HTR-8/SVneo (cell line): ENCODE data around the gene CES2.
"Not testable (repeated sequence)": the region's sequence is repeated elsewhere in the genome, so short reads cannot be mapped to it uniquely, and the experiment has no call there.

Source experiments
- DNase-seq: peaks from one replicate; pipeline ENCODE4 v3.0.0; 2011; ENCODE audit warnings: low spot score, mixed read lengths; ENCODE audit not compliant: insufficient read length
- FAIRE-seq: peaks from 2 replicates; lab custom pipeline; 2011; peaks lifted over from hg19 to GRCh38; lab: Jason Lieb, UNC

Gene CES2

DNA sequence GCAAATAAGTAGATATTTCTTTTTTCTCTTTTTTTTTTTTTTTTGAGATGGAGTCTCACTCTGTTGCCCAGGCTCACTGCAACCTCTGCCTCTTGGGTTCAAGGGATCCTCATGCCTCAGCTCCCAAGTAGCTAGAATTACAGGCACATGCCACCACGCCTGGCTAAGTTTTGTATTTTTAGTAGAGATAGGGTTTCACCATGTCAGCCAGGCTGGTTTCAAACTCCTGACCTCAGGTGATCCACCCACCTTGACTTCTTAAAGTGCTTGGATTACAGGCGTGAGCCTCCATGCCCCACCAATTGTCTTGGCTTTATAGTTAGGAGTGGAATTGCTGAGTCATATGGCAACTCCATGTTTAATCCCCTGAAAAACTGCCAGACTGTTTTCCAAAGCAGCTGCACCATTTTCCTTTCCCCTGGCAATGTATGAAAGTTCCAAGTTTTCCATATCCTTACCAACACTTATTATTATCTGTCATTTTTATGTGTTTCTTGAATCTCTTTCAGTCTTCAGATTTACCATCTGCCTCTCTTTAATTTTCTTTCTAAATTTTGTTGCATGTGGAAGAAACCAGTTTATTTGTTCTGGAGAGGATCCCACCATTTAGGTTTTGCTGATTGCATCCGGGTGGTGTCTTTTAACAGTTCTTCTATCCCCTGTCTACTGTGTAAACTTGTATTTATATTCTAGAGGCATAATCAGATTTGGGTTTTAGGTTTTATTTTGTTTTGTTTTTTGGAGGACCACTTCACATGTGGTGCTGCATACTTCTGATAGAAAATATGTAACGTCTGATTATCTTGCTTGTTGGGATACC lies 15.9 kb downstream of the CES2 start:
- FAIRE-seq, result no peak
- no peak for DNase-seq

DNA sequence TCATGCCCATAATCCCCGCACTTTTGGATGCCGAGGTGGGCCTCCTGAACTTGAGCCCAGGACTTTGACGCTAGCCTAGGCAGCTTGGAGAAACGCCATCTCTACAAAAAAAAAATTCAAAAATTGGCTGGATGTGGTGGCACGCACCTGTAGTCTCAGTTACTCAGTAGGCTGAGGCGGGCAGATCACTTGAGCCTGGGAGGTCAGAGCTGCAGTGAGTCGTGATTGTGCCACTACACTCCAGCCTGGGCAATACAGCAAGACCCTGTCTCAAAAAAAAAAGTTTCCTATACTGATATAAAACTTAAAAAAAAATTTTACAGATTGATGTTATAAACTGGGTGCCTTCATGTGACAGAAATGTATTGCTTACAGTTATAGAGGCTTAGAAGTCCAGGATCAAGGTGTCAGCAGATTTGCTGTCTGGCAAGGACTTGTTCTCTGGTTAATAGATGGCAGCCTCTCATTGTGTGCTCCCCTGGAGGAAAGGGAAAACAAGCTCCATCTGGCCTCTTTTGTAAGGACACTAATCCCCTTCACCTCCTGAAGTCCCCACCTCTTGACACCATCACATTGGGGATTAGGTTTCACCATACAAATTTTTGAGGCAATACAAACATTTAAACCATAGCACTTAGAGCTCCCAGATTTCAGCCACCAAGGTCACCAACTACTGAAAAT lies 17.3 kb downstream of the CES2 start:
- FAIRE-seq (no peak), DNase-seq (no peak)

DNA sequence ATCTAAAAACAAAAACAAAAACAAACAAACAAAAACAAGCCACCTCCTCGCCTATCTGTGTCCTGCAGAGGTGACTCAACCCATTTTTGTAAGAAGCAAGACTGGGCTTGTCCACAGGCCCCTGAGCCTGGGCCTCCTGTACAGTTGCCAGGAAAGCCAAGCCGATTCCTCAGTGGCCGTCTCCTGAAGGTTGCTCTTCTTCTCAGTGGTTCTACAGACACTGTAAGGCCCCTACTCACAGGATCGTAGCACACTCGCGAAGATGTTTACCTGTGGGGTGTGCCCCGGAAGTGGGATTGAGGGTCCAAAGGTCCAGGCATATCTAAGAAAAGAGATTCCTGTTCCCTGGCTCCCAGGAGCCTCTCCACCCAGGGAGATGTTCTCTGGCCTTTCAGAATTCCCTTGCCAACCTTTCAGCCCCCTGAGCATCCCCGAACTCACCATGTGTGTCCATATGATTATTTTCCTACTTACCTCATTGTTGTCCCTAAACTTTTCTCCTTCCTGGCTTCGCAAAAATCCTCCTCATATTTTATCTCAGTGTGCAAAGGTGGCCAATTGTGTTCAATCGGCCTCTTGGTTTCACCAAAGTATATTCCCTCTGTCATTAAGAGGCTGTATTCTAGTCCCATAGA lies 18.3 kb downstream of the CES2 start:
- FAIRE-seq (no peak), DNase-seq (no peak)

DNA sequence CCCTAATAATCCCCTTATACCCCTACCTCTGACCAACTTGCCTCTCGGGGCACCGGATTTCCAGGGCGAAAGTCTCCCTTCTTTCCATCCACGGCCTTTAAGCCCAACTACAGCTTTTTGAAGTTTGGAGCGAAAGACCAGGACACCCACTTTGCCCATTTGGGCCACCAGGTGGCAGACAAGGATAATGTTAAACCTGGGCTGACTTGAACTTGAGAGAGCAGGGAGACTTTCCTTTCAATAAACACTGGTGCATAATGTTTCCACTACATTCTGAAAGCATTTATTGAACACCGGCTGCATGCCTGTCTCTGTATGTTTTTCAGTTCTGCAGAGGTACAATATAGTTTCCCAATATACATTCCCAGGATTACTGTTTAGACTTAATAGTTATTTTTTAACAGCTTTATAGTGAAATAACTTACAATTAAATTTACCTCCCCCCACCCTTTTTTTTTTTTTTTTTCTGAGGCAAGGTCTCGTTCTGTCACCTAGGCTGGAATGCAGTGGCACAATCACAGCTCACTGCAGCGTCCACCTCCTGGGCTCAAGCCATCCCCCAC lies 18.9 kb downstream of the CES2 start:
- DNase-seq, result peak; percentile 80
- FAIRE-seq, result peak; percentile 58

DNA sequence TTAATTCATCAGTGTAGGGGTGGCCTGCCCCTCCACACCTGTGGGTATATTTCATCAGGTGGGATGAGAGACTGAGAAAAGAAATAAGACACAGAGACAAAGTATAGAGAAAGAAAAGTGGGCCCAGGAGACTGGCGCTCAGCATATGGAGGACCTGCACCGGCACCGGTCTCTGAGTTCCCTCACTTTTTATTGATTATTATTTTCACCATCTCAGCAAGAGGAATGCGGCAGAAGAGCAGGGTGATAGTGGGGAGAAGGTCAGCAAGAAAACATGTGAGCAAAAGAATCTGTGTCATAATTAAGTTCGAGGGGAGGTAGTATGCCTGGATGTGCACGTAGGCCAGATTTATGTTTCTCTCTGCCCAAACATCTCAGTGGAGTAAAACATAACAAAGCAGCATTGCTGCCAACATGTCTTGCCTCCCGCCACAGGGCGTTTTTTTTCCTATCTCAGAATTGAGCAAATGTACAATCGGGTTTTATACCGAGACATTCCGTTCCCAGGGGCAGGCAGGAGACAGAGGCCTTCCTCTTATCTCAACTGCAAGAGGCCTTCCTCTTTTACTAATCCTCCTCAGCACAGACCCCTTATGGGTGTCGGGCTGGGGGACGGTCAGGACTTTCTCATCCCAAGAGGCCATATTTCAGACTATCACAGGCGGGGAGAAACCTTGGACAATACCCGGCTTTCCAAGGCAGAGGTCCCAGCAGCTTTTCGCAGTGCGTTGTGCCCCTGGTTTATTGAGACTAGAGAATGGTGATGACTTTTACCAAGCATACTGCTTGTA lies 20.2 kb downstream of the CES2 start:
- DNase-seq, FAIRE-seq: not testable (repeated sequence)

DNA sequence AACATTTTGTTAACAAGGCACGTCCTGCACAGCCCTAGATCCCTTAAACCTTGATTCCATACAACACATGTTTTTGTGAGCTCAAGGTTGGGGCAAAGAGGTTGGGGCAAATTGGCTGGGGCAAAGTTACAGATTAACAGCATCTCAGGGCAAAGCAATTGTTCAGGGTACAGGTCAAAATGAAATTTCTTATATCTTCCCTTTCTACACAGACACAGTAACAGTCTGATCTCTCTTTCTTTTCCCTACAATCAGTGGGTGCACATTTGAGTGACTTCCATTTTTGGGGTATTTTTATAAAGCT lies 20.8 kb downstream of the CES2 start:
- DNase-seq, FAIRE-seq: not testable (repeated sequence)

DNA sequence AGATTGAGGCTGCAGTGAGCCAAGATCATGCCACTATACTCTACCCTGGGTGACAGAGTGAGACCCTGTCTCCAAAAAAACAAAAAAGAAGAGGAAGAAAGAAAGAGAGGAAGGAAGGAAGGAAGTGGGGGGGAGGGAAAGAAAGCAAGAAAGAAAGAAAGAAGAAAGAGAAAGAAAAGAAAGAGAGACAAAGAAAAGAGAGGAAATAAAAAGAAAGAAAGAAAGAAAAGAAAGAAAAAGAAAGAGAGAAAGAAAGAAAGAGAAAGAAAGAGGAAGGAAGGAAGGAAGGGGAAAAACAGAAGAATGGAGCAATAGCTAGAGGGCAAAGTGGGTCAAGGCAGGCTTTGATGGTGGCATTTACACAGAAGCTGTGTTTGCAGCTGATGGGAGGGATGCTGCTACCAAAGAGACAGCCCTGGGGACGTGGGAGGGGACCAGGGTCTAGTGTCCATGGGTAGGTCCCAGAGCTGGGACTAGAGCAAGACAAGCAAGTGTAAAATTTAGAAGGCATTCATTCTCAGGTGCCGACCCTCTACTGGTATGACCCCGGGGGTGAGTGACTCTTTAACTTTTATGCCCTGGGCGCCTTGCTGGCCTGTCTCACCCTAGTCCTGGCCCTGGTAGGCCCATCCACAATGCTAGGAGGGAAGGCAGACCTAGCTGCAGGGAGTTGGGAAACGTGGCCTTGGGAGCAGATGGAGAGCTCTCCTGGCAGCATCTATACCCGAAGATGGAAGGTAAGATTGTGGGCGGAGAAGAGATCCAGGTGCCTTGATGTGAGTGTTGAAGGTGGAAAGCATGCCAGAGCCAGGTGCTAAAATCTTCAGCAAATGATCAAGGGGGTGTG lies 23.8 kb downstream of the CES2 start:
- FAIRE-seq, result no peak
- no peak for DNase-seq

DNA sequence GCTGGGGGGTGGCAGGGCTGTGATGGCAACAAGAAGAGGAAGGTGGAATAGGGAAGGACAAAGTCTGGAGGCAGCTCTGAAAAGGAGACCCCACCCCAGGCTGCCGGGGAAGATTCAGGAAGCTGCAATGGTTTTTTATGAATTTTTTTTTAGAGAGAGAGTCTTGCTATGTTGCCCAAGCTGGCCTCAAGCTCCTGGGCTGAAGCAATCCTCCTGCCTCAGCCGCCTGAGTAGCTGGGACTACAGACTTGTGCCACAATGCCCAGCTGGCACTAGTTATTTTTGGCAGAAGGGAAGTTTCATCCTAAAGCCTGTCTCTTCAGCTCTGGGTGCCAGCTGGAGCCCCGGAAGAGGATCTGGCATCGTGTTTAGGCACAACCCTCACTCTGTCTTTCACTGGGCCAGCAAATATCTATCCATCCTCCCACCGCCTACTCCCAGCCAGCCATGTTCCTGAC lies 24.4 kb downstream of the CES2 start:
- FAIRE-seq, result no peak
- no peak for DNase-seq

DNA sequence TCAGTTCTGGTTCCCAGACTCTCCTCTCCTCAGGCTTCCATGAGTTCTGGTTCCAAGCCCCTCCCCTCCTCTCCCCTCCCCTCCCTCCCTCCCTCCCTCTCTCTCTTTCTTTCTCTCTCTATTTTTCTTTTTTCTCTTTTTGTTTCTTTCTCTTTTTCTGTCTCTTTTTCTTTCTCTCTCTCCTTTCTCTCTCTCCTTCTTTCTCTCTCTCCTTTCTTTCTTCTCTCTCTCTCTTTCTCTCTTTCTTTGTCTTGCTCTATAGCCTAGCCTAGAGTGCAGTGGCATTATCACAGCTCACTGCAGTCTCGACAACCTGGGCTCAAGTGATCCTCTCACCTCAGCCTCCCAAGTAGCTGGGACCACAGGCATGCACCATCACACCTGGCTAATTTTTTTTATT lies 25.0 kb downstream of the CES2 start:
- no peak for DNase-seq
- FAIRE-seq, result no peak

DNA sequence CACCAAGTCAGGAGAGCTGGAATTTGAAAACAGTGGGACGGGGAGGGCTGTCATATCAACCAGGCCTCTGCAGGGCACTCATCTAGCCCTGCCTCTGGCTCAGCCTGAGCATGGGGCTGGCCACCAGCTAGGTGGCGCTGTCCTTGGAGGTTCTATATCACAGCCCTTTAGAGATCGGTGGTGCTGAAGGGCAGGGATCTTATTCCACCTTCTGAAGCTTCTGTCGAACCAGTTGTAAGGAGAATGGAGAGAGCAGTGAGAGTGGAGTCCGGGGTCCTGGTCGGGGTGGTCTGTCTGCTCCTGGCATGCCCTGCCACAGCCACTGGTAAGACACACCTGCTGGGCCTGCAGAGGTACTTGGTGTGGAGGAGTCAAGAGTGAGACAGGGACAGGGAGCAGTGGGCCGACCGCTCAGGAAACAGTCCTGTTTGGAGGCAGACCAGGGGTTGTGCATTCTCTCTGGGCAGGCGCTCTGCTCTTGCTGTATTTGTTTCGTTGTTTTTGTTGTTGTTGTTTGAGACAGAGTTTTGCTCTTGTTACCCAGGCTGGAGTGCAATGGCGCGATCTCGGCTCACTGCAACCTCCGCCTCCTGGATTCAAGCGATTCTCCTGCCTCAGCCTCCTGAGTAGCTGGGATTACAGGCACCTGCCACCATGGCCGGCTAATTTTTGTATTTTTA lies 25.9 kb downstream of the CES2 start, which contains the start of gene CES3:
TSS of gene CES3 (plus strand) at position 202 of the 680 bp plus-strand sequence. CDS start at position 244, 42 bp downstream.
- FAIRE-seq (peak; percentile 97), DNase-seq (peak; percentile 87)

DNA sequence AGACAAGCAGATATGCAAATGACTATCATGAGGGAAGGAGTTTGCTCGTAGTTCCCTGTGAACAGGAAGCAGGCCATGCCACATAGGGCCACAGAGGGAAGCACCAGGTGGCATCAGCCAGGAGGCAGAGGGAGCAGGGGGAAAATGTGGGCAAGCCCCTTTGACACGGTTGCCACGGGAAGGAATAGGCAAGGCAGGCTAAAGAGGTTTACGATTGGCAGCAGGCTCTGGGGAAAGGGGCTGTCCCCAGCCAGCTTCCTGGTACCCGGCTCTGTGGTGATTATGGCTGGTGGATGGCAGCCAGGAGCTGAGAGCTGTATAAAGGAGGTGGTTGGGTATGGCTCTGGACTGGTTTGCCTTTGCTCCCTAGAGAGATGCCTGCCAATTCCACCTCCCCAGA lies 26.6 kb downstream of the CES2 start:
- no peak for DNase-seq

DNA sequence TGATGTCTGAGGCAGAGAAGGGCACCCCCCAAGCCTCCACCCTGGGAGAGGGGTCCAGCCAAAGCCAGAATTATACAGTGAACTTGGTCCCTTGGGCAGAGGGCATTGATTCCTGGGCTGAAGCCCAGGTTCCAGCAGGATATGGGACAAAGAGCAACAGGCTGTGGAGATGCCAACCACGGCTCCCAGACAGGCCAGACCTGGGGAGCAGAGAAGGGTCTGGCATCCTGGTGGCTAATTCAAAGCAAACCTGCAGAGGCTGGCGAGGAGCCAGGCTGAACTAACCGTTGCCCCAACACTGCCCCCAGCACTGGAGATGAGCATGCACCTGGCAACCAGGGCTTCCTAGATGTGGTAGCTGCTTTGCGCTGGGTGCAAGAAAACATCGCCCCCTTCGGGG lies 28.7 kb downstream of the CES2 start:
- FAIRE-seq, result no peak

More for the DNA sequence above, 26.6 kb downstream of the CES2 start:
- no peak for FAIRE-seq

DNA sequence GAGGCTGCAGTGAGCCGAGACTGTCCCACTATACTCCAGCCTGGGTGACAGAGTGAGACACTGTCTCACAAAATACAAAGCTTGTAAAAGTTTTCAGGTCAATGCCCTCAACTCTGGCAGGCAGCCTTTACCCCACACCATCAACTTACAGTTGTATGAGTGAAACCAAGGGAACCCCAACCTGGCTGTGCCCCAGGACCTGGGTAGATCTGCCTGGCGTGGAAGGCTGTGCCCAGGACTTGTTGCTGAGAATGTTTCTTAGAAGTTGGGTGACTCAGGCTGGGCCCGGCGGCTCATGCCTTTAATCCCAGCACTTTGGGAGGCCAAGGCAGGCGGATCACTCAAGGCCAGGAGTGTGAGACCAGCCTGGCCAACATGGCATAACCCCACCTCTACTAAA lies 33.5 kb downstream of the CES2 start:
- FAIRE-seq (no peak), DNase-seq (no peak)

More for the DNA sequence above, 28.7 kb downstream of the CES2 start:
- DNase-seq, result no peak

DNA sequence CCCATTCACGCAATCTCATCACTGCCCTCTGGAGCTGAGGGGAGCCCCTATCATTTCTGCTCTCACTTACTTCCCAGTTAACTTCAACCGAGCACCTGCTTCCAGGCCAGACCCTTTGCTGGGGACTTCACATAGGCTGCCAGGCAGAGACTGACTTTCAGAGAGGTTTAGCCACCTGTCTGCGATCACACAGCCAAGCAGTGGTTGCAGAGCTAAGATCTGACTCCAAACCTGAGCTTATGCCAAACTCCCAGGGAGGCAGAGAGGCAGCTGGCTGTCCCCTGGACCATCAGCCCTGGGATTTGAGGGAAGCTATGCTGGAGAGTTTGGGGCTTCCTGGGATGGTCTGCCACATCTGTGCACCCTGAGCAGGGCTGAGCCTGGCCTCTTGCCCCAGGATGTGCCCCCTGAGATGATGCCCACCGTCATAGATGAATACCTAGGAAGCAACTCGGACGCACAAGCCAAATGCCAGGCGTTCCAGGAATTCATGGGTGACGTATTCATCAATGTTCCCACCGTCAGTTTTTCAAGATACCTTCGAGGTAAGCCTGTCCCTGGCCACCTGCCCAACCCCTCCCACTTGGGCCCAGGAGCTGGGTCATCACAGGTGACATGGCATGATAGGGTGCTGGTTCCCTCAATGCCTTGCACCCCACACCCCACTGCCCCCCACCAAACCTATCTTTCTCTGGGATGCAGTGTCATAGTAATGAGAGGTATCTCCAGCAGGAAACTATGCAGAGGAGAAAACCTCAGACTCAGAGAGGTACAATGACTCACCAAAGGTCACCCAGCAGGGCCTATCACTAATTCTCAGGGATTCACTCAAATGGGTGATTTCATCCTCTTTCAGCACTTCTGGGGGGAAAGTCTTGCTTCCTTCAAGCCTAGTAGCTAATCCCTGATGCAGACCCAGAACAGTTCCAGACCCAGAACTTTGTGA lies 35.7 kb downstream of the CES2 start:
- DNase-seq (peak; percentile 41), FAIRE-seq (peak; percentile 87)

DNA sequence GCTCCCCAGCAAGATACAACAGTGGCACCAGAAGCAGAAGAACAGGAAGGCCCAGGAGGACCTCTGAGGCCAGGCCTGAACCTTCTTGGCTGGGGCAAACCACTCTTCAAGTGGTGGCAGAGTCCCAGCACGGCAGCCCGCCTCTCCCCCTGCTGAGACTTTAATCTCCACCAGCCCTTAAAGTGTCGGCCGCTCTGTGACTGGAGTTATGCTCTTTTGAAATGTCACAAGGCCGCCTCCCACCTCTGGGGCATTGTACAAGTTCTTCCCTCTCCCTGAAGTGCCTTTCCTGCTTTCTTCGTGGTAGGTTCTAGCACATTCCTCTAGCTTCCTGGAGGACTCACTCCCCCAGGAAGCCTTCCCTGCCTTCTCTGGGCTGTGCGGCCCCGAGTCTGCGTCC lies 37.7 kb downstream of the CES2 start:
- FAIRE-seq, result no peak
- no peak for DNase-seq

DNA sequence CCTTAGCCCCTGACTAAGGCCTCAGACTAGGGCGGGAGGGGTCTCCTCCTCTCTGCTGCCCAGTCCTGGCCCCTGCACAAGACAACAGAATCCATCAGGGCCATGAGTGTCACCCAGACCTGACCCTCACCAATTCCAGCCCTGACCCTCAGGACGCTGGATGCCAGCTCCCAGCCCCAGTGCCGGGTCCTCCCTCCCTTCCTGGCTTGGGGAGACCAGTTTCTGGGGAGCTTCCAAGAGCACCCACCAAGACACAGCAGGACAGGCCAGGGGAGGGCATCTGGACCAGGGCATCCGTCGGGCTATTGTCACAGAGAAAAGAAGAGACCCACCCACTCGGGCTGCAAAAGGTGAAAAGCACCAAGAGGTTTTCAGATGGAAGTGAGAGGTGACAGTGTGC lies 38.4 kb downstream of the CES2 start:
- DNase-seq (no peak), FAIRE-seq (no peak)

DNA sequence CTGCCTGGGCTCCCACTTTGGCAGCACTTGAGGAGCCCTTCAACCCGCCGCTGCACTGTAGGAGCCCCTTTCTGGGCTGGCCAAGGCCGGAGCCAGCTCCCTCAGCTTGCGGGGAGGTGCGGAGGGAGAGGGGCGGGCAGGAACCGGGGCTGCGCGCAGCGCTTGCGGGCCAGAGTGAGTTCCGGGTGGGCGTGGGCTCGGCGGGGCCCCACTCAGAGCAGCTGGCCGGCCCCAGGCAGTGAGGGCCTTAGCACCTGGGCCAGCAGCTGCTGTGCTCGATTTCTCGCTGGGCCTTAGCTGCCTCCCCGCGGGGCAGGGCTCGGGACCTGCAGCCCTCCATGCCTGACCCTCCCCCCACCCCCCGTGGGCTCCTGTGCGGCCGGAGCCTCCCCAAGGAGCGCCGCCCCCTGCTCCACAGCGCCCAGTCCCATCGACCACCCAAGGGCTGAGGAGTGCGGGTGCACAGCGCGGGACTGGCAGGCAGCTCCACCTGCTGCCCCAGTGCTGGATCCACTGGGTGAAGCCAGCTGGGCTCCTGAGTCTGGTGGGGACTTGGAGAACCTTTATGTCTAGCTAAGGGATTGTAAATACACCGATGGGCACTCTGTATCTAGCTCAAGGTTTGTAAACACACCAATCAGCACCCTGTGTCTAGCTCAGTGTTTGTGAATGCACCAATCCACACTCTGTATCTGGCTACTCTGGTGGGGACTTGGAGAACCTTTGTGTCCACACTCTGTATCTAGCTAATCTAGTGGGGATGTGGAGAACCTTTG lies 39.0 kb downstream of the CES2 start:
- DNase-seq, FAIRE-seq: not testable (repeated sequence)
